Measurements from ENCODE around the gene MAP2K1.
A peak's percentile ranks its signal among the peaks of the same experiment; 100 is the strongest.
"Not testable (repeated sequence)": the region's sequence is repeated elsewhere in the genome, so short reads cannot be mapped to it uniquely, and the experiment has no call there.

MAP2K1 gene

GRCh38 chr15:66386204-66387123, at the start of gene MAP2K1:
Gene MAP2K1, plus strand, starts transcription at chr15:66386912. Its CDS starts 436 bp downstream, at chr15:66387348.
- DNase-seq (ENCODE audit: low read depth), result peak; percentile 98

- DNase-seq (ENCODE audit: low read depth), result not testable (repeated sequence)
These were observed 38.2 kb upstream of the MAP2K1 start for GRCh38 chr15:66348530-66348929.

GRCh38 chr15:66356077-66356358, 30.7 kb upstream of the MAP2K1 start:
- no peak for DNase-seq (ENCODE audit: low read depth)

- DNase-seq (ENCODE audit: low read depth), result peak; percentile 95
These were observed 30.1 kb upstream of the MAP2K1 start, which contains the start of gene TIPIN for GRCh38 chr15:66356359-66357236. Gene TIPIN, minus strand, starts transcription at chr15:66356685. Its CDS starts 3,738 bp downstream, at chr15:66352947.

- no peak for DNase-seq (ENCODE audit: low read depth)
These were observed 27.0 kb upstream of the MAP2K1 start for GRCh38 chr15:66359740-66360139.

GRCh38 chr15:66361745-66362460, 24.8 kb upstream of the MAP2K1 start:
- not testable (repeated sequence) for DNase-seq (ENCODE audit: low read depth)

- DNase-seq (ENCODE audit: low read depth), result no peak
These were observed 23.9 kb upstream of the MAP2K1 start for GRCh38 chr15:66362776-66363175.

GRCh38 chr15:66364944-66365528, 21.7 kb upstream of the MAP2K1 start:
- no peak for DNase-seq (ENCODE audit: low read depth)

GRCh38 chr15:66369773-66370651, 16.7 kb upstream of the MAP2K1 start:
- no peak for DNase-seq (ENCODE audit: low read depth)

- DNase-seq (ENCODE audit: low read depth), result no peak
These were observed 12.5 kb upstream of the MAP2K1 start for GRCh38 chr15:66374179-66374578.

GRCh38 chr15:66378814-66379430, 7.8 kb upstream of the MAP2K1 start:
- no peak for DNase-seq (ENCODE audit: low read depth)

GRCh38 chr15:66381376-66381775, 5.3 kb upstream of the MAP2K1 start:
- DNase-seq (ENCODE audit: low read depth), result not testable (repeated sequence)

- DNase-seq (ENCODE audit: low read depth), result peak; percentile 77
These were observed 691 bp downstream of the MAP2K1 start for GRCh38 chr15:66387163-66388042.

- DNase-seq (ENCODE audit: low read depth), result no peak
These were observed 1.3 kb downstream of the MAP2K1 start for GRCh38 chr15:66388043-66388363.

- no peak for DNase-seq (ENCODE audit: low read depth)
These were observed 1.9 kb downstream of the MAP2K1 start for GRCh38 chr15:66388576-66388975.

GRCh38 chr15:66389098-66389858, 2.6 kb downstream of the MAP2K1 start:
- no peak for DNase-seq (ENCODE audit: low read depth)

- DNase-seq (ENCODE audit: low read depth), result no peak
These were observed 3.2 kb downstream of the MAP2K1 start for GRCh38 chr15:66389859-66390381.

- DNase-seq (ENCODE audit: low read depth), result no peak
These were observed 4.0 kb downstream of the MAP2K1 start for GRCh38 chr15:66390678-66391077.

Measured in stimulated activated CD4-positive, alpha-beta T cell treated with anti-CD3 and anti-CD28 coated beads, Interleukin-2, amount 100 ng/mL, for 4 hours (primary cell).